Panc1 (cell line): ENCODE results near the gene SCP2.

Experiments
- CTCF ChIP-seq: fragments of 450-650 bp; IDR thresholded peaks from 2 replicates; pipeline ENCODE4 v1.5.1; 2017; ENCODE audit warnings: mild to moderate bottlenecking
- POLR2AphosphoS5 ChIP-seq: IDR thresholded peaks from 2 replicates; pipeline ENCODE4 v1.6.1; 2012; ENCODE audit warnings: mild to moderate bottlenecking, low read depth, low read length, moderate library complexity

- TF ChIP-seq CTCF = no peak
- no peak for TF ChIP-seq POLR2AphosphoS5
Measured at GRCh38 chr1:53068314-53069099, 141.4 kb downstream of the SCP2 start.
